Stimulated activated CD8-positive, alpha-beta memory T cell treated with anti-CD3 and anti-CD28 coated beads, Interleukin-7, amount 100 ng/mL, for 24 hours (primary cell): Measurements from ENCODE around the gene BMP6.

Experiments
- DNase-seq: peaks from one replicate; pipeline ENCODE4 v3.0.0-alpha.2; 2020; ENCODE audit warnings: low read depth

The BMP6 gene

DNA sequence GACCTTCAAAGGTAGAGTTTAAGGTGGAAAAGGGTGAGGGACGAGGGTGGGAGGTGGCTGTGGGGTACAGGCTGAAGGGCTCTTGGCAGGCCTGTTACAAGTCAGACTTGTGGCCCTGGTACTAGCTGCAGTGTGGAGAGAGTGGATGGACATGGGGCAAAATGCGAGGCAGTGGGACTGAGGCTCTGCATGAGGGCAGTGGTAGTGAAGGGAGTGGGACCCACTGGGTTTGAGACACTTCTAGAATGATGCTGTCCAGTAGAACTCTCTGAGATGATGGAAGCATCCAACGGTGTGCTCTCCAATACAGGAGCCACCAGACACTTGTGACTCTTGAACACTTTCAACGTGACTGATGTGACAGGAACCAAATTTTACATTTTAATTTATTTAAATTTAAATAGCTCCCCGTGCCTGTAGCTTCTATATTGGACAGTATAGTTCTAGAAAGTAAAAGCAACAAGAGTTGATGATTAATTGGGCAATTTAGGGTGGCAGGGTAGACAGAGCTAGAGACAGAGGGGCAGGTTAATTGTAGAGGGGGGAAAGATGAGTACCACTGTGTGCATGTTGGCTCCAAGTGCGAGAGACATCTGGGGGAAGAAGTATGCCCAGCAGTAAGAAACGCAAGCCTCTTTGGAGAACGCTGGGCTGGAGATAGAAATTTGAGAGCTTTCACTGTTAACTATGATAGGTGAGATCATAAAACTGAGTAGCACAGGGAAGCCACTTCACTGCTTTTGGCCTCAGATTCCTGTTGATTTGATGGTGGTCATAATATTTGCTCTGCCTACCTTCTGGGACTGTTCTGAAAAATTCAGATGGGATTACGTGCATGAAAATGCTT is 107.2 kb downstream of the BMP6 start:
- DNase-seq, result no peak

DNA sequence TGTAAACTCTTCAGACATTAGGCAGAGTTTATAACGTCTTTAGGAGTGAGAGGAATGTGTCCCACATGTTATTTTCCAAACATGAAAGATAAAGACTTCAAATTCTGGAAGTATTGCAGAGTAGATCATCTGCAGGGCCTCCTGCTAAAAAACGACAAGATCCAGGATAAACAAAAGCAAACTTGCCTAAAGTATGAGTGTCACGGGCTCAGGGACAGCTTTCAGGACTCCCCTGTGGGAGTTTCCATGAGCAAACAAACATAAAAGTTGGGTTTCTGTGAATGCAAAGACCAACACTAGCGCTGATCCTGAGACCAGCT is 107.8 kb downstream of the BMP6 start:
- DNase-seq, result no peak

DNA sequence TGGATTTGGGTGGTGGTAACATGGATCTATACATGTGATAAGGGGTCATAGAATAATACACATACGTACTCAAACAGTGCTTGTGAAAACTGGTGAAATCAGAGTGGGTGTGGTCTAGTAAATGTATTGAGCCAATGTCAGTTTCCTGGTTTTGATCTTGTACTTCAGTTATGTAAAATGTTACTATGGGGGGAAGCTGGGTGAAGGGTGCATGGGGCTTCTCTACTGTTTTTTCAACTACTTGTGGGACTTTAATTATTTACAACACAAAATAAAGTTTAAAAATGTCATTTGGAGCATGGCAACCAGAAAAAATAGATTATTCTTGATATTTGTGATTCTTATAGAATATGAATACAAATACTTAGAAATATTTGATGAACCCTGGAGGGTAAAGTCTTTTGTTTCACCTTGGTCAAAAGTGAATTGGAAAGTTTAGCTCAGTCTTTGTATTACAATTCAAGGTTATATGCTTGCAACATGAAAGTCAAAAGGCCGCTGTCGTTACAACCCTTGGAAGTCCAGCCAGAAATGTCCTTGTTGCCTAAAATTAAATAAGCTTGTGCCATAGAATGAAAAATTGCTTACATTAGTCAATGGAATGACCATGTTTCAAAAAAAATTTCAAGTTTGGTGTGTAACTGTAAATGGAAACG is 110.6 kb downstream of the BMP6 start:
- DNase-seq, result no peak

DNA sequence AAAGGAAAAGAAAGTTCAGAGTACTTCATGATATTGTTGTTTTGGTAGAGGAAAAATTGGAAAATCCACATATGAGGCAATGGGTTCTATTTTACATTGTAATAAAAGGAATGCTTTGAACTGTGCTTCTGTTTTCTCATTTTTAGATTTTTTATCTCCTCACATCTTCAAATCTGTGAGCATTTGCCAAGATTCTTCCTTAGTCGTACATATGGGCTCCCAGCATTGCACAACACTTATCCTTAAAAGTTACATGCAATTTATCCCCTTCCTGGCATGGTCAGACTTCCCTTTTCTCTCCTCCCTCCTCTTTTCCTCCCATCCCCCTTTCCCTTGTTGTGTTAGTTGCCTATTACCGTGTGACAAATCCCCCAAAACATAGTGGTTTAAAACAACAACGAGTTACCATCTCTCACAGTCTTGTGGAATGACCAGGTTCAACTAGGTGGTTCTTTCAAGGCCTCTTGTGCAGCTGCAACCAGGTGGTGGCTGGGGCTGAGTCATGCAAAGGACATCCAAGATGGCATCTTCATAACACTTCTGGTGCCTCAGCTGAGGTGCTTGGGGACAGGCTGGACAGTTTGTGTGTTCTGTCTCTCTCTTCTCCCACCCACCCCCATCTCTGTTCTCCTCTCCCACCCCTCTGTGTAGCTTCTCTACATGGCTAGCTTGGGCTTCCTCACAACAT is 116.0 kb downstream of the BMP6 start:
- no peak for DNase-seq

DNA sequence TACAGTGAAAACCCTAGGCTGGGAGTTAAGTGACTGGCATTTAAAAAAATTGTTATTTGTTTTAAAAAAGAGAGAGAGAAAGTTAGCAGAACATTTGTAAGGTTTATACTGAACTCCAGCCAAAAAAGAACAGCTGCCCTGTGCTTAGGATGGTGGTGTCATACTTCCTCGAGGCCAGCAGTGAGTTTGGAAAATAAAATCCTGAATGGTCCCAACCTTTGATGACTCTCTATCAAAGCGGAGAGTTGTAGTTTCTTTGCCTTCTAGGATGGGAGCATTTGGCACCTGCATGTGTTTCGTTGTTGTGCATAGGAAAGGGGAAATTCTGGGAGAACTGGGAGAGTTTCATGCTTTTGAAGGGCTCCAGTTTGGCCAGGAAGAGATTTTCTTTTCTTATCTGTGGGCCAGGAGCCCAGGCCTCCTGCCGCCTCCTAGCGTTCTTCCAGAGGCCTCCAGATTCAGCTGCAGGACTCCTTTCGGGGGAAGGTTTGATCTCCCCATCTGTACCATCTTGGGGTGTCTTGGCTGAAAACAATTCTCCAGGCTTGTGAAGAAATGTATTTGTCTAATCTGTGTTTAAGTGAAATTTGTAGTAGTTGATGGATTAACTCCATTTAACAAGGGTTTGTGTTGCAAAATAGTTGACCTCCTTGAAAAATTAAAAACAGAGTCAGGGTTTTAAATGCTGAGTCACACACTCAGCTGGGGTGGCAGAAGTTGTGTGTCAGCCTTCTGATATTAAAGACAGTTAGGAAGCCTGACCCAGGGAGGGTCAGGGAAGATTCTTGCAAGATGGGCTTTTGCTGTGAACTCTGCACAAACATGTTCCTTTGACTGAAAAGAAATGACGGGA is 121.3 kb downstream of the BMP6 start:
- no peak for DNase-seq

DNA sequence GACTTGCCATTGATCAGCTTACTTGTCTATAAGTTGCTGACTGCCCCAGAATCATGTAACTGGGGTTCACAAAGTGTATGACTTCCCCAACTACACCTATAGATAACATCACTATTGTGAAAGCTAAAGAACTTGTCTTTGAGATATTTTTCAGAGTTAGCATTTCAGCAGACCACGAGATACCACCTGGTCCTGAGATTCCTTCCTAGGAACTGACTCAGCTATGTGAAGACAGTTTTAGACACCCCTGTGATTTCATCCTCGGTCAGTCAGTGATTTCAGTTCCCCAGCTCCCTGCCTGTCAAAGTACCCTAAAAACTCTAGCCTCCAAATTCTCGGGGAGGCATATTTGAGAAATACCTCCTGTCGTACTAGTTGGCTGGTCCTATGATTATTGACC is 122.3 kb downstream of the BMP6 start:
- DNase-seq, result no peak

DNA sequence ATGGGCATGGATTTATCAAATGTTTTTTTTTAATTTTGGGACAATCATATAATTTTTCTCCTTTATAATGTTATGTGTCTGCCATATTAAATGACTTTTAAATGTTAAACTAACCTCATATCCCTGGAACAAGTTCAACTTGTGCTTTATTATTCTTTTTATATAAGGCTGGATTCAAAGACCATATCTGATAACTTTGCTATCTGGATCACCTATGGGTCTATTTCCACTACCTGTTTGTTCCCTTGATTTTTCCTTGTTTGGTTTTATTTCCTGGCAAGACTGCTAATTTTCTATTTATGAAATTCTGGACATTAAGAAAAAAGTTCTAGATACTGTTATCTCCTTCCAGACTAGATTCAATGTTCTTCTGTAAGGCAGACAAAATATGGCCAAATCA is 125.9 kb downstream of the BMP6 start:
- no peak for DNase-seq

DNA sequence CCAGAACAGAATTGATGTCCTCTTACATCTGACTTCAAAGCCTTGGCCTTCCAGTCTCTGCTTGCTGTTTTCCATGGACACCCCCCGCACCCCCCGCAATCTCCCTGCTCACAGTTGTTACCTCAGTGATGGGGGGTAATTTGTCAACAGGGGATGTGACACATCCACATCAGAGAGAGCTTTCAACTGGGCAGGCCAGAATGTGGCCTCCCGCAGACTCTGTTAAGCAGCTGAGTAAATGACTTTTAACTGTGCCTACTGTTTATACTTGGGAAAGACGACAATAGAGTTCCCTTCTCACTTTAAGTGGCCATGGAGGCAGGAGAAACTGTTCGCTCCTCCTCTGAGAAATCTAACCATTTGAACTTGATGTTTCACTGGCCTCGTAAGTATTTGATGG is 133.7 kb downstream of the BMP6 start:
- DNase-seq, result no peak

DNA sequence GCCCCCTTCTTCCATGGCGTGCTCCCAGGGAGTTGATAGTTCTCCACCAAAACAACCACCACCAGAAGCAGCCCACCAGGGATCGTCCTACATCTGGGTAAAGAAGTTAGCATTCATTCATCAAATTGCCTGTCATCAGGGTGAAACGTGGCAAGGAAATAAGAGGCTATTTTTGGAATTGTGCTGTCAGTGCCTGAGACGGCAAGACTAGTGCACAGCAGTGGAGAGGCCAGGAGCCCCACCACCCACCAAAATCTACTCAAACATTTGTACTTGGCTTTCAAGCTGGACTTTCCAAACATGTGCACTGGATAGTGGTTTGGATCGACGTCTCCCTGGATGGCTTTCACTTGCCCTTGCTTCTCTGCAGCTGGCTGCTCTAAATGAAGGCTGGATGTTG is 139.9 kb downstream of the BMP6 start:
- DNase-seq, result no peak

DNA sequence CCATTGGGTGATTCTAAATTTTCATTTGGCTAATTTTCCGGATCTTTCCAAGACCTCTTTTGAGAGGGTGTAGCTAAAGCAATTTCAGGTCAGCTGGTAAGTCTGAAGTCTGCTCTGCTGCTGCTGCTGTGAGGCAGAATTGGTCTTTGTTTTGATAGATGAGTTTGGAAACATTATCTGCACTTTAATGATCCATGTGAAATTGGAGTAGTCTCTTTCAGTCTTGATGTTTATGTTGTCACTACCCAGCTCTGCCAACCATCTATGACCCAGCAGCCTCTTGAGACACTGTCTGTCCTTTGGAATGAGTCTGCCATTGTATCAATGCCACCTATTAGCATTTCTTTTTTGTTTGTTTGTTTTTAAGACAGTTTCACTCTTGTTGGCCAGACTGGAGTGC is 140.6 kb downstream of the BMP6 start:
- DNase-seq, result no peak

DNA sequence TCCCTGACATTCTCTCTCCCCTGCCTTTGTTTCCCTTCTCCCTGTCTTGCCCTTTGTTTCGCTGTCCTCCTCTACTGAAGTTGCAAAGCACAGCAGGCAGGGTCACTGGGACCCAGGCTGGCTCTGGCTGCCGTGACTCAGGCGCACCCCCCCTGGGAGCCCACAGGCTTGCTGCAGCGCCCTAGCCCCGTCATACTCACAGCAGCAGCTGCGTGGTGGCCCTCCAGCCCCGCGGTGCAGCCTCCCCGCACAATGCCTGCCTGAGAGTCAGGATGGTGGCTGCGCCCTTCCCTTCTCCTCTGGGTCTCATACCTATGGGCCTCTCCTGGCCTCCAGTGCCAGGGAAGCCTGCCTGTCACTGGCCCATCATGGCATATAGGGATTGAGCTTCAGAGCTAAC is 143.0 kb downstream of the BMP6 start:
- no peak for DNase-seq

DNA sequence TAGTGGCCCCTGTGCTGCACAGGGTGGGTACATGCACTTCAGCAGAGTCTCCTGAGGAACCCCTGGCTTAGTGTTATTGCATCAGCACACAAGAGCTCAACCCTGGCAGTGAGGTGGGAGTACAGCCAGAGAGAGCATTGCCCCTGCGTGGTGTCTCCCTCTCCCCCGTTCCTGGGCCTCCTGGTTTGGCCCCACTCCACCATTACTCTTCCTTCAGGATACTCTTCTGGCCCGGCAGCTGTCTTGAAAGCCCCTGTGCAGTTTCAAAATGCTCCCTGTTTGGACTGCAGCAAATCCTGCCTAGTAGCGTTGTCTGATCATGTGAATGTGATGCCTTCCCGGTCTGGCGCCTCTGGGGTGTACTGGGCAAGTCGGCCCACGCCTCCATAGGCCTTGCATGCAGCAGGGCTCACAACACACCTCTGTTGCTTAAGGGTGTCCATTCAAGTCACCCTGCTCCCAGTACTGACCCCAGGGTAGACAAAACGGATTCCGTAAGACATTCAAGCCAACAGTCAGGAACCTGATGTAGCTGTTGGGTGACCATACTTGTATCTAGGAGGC is 152.6 kb downstream of the BMP6 start:
- DNase-seq, result no peak

DNA sequence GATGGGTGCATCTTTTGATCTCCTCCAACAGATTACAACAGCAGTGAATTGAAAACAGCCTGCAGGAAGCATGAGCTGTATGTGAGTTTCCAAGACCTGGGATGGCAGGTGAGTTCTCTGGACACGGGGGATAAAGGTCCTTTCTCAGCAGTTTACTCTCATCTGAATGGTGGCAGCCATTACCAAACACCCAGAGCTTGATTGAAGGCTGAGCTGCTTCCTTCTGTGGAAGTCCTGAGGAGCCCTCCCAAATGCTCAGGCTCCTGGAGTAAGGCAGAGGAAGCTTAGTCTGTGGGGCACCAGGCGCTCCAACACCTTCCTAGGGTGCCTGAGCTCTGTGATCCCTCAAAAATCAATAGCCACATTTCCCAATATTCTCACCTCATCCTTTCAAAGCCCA is 153.1 kb downstream of the BMP6 start:
- DNase-seq, result no peak

DNA sequence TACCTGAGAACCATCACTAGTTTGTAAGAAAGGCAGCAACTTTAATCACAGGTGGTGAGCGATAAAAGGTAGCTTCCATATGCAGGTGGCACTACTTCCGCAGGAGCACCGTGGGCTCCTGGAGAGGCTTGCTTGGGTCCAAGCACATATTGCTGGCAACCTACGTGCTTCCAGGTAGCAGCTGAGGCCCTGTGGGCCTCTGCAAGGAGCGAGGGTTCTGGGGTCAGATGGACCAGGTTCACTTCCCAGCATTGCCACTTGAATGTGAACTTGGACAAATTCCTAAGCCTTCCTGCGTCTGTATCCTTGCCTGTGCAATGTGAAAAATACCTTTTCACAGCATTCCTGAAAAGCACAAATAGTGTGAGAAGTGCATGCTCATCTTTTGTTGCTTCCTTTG is 153.7 kb downstream of the BMP6 start:
- DNase-seq, result no peak

DNA sequence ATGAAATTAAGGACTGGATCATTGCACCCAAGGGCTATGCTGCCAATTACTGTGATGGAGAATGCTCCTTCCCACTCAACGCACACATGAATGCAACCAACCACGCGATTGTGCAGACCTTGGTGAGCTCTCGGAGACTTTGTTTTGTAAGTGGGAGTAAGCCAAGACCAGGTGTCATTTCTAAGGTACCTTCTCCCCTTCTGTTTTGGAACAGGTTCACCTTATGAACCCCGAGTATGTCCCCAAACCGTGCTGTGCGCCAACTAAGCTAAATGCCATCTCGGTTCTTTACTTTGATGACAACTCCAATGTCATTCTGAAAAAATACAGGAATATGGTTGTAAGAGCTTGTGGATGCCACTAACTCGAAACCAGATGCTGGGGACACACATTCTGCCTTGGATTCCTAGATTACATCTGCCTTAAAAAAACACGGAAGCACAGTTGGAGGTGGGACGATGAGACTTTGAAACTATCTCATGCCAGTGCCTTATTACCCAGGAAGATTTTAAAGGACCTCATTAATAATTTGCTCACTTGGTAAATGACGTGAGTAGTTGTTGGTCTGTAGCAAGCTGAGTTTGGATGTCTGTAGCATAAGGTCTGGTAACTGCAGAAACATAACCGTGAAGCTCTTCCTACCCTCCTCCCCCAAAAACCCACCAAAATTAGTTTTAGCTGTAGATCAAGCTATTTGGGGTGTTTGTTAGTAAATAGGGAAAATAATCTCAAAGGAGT is 154.2 kb downstream of the BMP6 start:
- no peak for DNase-seq

DNA sequence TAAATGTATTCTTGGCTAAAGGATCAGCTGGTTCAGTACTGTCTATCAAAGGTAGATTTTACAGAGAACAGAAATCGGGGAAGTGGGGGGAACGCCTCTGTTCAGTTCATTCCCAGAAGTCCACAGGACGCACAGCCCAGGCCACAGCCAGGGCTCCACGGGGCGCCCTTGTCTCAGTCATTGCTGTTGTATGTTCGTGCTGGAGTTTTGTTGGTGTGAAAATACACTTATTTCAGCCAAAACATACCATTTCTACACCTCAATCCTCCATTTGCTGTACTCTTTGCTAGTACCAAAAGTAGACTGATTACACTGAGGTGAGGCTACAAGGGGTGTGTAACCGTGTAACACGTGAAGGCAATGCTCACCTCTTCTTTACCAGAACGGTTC is 154.8 kb downstream of the BMP6 start:
- DNase-seq, result no peak

DNA sequence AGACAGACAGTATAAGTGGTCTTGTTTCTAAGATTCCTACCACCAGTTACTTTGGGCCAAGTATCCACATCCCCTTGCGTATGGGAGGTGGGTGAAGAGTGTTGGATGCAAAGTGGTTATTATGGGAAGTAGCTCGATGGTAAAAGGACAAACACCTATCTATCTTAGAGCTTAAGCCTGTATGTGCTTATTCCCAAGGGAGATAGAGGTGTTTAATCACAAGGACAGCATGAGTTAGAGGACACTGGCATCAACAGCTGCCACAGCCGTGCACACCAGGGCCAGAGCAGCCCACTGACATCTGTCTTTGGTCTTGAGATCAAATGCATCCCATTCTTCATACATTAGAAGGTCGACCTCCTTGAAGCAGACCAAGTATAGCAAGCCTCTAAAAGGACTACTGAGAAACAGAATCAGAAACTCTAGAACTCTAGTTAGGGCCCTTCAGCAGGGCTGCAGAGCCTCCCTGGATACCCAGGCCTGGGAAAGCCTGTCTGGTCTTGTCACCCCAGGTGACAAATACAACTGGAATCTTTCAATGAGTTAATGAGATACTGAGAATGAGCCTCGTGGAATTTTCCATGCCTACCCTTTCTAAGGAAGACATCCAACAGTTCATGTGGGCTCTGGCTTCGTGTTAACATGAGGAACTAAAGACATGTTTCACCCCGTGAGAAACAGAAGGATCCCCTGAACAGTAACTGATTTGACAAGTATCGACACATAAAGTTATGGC is 156.0 kb downstream of the BMP6 start:
- DNase-seq, result no peak

DNA sequence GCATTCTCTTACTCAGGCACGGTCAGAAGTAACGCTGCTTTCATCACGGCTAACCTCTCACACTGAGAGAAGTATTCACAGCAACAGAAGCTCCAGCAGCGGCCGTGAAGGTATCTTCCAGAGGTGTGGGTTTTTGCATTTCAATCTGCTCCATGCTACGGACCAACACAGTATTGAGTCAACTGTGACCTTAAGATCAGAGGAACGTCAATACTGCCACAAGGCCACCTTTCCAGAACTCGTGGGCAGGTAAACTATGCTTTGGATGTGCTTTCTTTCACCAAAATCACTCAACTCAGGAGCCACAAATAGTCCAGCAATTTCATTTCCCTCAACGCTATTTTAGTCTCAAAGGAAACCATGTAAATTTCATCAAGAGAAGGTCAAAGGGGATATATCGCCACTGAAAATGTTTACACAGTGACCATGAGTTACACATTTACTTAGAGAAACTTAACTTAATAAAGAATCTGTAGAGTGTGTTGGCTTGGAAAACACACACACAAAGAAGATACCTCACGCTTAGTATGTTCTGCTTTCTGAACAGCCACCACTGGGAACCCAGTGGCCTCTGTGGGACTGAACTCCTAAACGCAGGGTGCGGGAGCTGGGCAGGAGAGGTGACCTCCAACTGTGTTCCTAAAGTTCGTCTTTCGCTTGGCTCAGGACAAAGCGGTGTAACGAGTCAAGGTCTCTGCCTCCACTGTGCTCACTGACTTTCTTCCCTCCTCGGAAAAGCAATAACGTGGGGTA is 156.8 kb downstream of the BMP6 start:
- no peak for DNase-seq

DNA sequence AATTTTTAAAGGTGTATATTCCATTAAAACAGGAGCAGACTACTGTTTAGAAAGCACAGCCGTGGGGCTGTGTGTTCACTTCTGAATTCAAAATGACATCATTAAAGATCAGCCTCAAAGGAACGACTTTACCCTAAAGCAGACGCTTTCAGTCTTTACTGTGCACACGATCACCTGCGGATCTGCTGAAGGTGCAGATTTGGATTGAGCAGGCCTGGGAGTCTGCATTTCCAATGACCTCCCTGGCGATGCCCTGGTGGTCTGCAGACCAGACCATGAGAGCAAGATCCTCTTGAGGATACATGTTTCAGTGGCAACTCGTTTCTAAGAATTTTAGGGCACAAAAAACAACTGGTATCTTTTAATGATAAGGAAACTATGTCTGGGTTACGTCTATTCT is 157.5 kb downstream of the BMP6 start:
- no peak for DNase-seq

DNA sequence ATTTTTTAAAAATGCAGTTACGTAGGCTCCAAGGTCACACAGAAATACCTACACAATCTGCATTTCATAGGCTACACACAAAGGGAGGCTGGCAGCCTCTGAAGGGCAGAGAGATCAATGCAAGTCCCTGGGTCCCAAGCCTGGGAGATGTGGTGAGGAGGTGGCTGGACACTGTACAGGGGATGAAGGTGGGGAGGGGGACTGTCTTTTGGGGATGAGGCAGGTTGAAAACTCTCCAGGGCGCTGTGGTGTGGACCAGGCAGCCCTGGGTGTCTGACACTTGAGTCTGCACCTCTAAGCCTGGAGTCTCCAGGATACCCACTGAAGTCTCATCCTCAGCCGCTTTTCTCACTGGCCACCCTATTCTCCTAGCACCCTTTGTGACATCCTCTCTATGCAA is 160.2 kb downstream of the BMP6 start:
- no peak for DNase-seq
